H1 (cell line): Measurements from ENCODE around the gene SEC11A. TPM values are rescaled to one million over a fixed set of nuclear protein-coding genes. Genes with fewer than 3 reads are reported as not detected.

Source experiments
- CREB1 ChIP-seq: IDR thresholded peaks from 2 replicates; pipeline ENCODE4 v1.6.1; 2012; ENCODE audit warnings: inconsistent platforms
- FOSL1 ChIP-seq: IDR thresholded peaks from 2 replicates; pipeline ENCODE4 v1.6.1; 2011; ENCODE audit warnings: mild to moderate bottlenecking, low read depth, low read length, moderate library complexity; ENCODE audit not compliant: insufficient read depth
- polyA plus RNA-seq, 7 experiments: library from polyadenylated mRNA; depleted of rRNA in 3 of 7; stranded (reverse) in 5 of 7; unstranded in 2 of 7; fragments of >200 nt in 5 of 7; fragments of 200-250 nt in 2 of 7; gene quantifications; 1 replicate in 5 of 7; 2 replicates in 1 of 7; 4 replicates in 1 of 7; pipeline versions ENCODE4 v1.2.1 to v1.2.3, GENCODE V29; 2011 to 2013; ENCODE audit warnings: missing spikeins in 2 of 7, mixed read lengths in 2 of 7
- total RNA-seq: library from RNA; stranded (reverse); fragmentation: NEBNext Ultra II Directional; extraction: Animal tissue kit (Norgen Biotek cat#: 25700); gene quantifications from 2 replicates; pipeline ENCODE4 v1.2.1, GENCODE V29; 2021
- TF ChIP-seq, protein P1 (sequence below): IDR thresholded peaks from 2 replicates; pipeline ENCODE4 v1.6.1; 2011; ENCODE audit warnings: low read depth, mild to moderate bottlenecking, low read length; ENCODE audit not compliant: insufficient read depth

Gene SEC11A
- total and polyA plus RNA-seq, 2 of the 8 experiments (the other 6 are each of a cell fraction or from before 2014, with no cell fraction given), result 268 to 316 TPM

GRCh38 chr15:84690342-84690741, 25.6 kb downstream of the SEC11A start (continued):
- TF ChIP-seq FOSL1, result no peak
- TF ChIP-seq, protein P1, sequence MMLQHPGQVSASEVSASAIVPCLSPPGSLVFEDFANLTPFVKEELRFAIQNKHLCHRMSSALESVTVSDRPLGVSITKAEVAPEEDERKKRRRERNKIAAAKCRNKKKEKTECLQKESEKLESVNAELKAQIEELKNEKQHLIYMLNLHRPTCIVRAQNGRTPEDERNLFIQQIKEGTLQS, result no peak
- TF ChIP-seq CREB1, result no peak
